B cell (primary cell): ENCODE data around the gene MILR1. TPM values are rescaled to one million over a fixed set of nuclear protein-coding genes. Genes with fewer than 3 reads are reported as not detected.

ENCODE experiments used
- ATAC-seq: fragments of 200-7000 bp; cut with Tn5 transposase; one replicate; pipeline ENCODE4 v1.10.0; 2021; ENCODE audit warnings: low read depth, mild to moderate bottlenecking, moderate number of reproducible peaks, moderate library complexity
- CTCF ChIA-PET: fragments of 350-600 bp; sonication (Branson Sonifier 250); formaldehyde crosslinking; loops from one replicate; lab custom pipeline; 2021; ENCODE audit warnings: antibody characterized with exemption, inconsistent platforms; lab: Charles Lee
- POLR2A ChIA-PET: fragments of 350-600 bp; sonication (Branson Sonifier 250); formaldehyde crosslinking; loops from one replicate; lab custom pipeline; 2021; ENCODE audit warnings: antibody characterized with exemption; lab: Charles Lee
- DNase-seq: peaks from one replicate; pipeline ENCODE4 v3.0.0; 2013
- H2AFZ ChIP-seq: 2 replicates; pipeline ENCODE4 v1.6.1; 2012; ENCODE audit warnings: mild to moderate bottlenecking, low read depth, low read length; ENCODE audit not compliant: insufficient read depth, poor library complexity, severe bottlenecking
- H3K27ac ChIP-seq, 2 donors: 1 replicate in 1 of 2; 2 replicates in 1 of 2; pipeline ENCODE4 v1.5.1; 2012 to 2013; ENCODE audit warnings: low read length in 2 of 2, mild to moderate bottlenecking in 2 of 2, moderate library complexity in 1 of 2
- H3K27me3 ChIP-seq, 4 experiments: fragments of 200-600 bp in 1 of 4; sonication (generic) in 1 of 4; replicated peaks in 1 of 4; 1 replicate in 2 of 4; 2 replicates in 2 of 4; pipeline versions ENCODE4 v1.6.1 to v1.7.0; 2013 to 2016; ENCODE audit warnings: low read length in 3 of 4, mild to moderate bottlenecking in 2 of 4, mixed read lengths in 1 of 4, moderate library complexity in 1 of 4; ENCODE audit not compliant: insufficient read depth in 4 of 4, control insufficient read depth in 3 of 4; ENCODE audit errors: control extremely low read depth in 1 of 4
- H3K36me3 ChIP-seq, 2 experiments: replicated peaks in 1 of 2; 1 replicate in 1 of 2; 2 replicates in 1 of 2; pipeline versions ENCODE4 v1.6.1 to v1.7.1; 2013; ENCODE audit warnings: low read length in 1 of 2; ENCODE audit not compliant: insufficient read depth in 2 of 2, control insufficient read depth in 1 of 2; ENCODE audit errors: control extremely low read depth in 1 of 2, extremely low read depth in 1 of 2
- H3K4me1 ChIP-seq, 2 donors: fragments of 200-600 bp in 1 of 2; sonication (generic) in 1 of 2; 1 replicate in 1 of 2; 2 replicates in 1 of 2; pipeline versions ENCODE4 v1.5.1 to v1.6.1; 2013 to 2017; ENCODE audit warnings: low read length in 2 of 2; ENCODE audit not compliant: control insufficient read depth in 2 of 2, insufficient read depth in 2 of 2
- H3K4me2 ChIP-seq: replicated peaks from 2 replicates; pipeline ENCODE3; 2012; ENCODE audit warnings: mild to moderate bottlenecking, low read depth, low read length; ENCODE audit not compliant: poor library complexity, severe bottlenecking
- H3K4me3 ChIP-seq, 5 experiments: fragments of 200-600 bp in 1 of 5; sonication (generic) in 1 of 5; 1 replicate in 3 of 5; 2 replicates in 2 of 5; pipeline versions ENCODE4 v1.5.1 to v1.7.0; 2011 to 2016; ENCODE audit warnings: low read length in 4 of 5, mild to moderate bottlenecking in 4 of 5, low read depth in 2 of 5, control low read depth in 1 of 5, moderate library complexity in 1 of 5; ENCODE audit not compliant: insufficient read depth in 1 of 5; ENCODE audit errors: control extremely low read depth in 1 of 5, extremely low read depth in 1 of 5
- H3K79me2 ChIP-seq: fragments of 200-600 bp; sonication (generic); one replicate; pipeline ENCODE4 v1.6.0; 2016; ENCODE audit warnings: low read length; ENCODE audit not compliant: control insufficient read depth, insufficient read depth
- H3K9ac ChIP-seq: fragments of 200-600 bp; sonication (generic); 2 replicates; pipeline ENCODE4 v1.6.1; 2017; ENCODE audit warnings: mild to moderate bottlenecking, low read length, moderate library complexity
- H3K9me3 ChIP-seq, 3 donors: one replicate each; pipeline versions ENCODE4 v1.6.1 to v1.7.1; 2013; ENCODE audit warnings: low read length in 2 of 3; ENCODE audit not compliant: control insufficient read depth in 2 of 3, insufficient read depth in 1 of 3; ENCODE audit errors: control extremely low read depth in 1 of 3
- H4K20me1 ChIP-seq: 2 replicates; pipeline ENCODE4 v1.6.0; 2012; ENCODE audit warnings: mild to moderate bottlenecking, low read length; ENCODE audit not compliant: insufficient read depth, control insufficient read depth, poor library complexity, severe bottlenecking
- H3K27ac Mint-ChIP-seq: one replicate; pipeline ENCODE4 v1.8.0; 2021; ENCODE audit warnings: mixed read lengths
- H3K27me3 Mint-ChIP-seq: one replicate; pipeline ENCODE4 v1.8.0; 2021; ENCODE audit warnings: mixed read lengths
- H3K4me1 Mint-ChIP-seq: one replicate; pipeline ENCODE4 v1.8.0; 2021; ENCODE audit warnings: mixed read lengths
- H3K4me3 Mint-ChIP-seq: one replicate; pipeline ENCODE4 v1.8.0; 2021; ENCODE audit warnings: mixed read lengths
- H3K9me3 Mint-ChIP-seq: one replicate; pipeline ENCODE4 v1.8.0; 2022; ENCODE audit warnings: mixed read lengths; ENCODE audit not compliant: insufficient read depth
- EZH2 ChIP-seq: IDR thresholded peaks from 2 replicates; pipeline ENCODE4 v1.6.1; 2012; ENCODE audit warnings: borderline replicate concordance, low read depth, mild to moderate bottlenecking, moderate library complexity, low read length; ENCODE audit not compliant: insufficient read depth, poor library complexity, severe bottlenecking
- WGBS: methylation state at CpG from one replicate; pipeline ENCODE4 v1.1.5; 2013; ENCODE audit warnings: missing lambda C conversion rate; ENCODE audit not compliant: insufficient coverage; 5-methylcytosine and 5-hydroxymethylcytosine counted together
- intact Hi-C: fragments of 100-400 bp; cut with micrococcal nuclease; formaldehyde crosslinking; loops from one replicate; pipeline ENCODE4 v1.10.0; 2022
- polyA plus RNA-seq: library from polyadenylated mRNA; depleted of rRNA; stranded (reverse); fragments of >200 nt; gene quantifications from 2 replicates; pipeline ENCODE4 v1.2.3, GENCODE V29; 2012
- total RNA-seq, 2 donors: library from RNA; stranded (reverse); fragments of 120-200 nt in 1 of 2; gene quantifications; 1 replicate in 1 of 2; 2 replicates in 1 of 2; pipeline versions ENCODE4 v1.2.3 to v1.2.4, GENCODE V29; 2013 to 2022
- TF ChIP-seq, protein P1 (sequence below): fragments of 200-600 bp; IDR thresholded peaks from one replicate; pipeline ENCODE4 v1.8.0; 2022; ENCODE audit warnings: antibody characterized with exemption, mild to moderate bottlenecking

MILR1 gene
- total and polyA plus RNA-seq, 2 donors (not counting 1 experiment from before 2014, with no cell fraction given) = 9.4 to 38.0 TPM

DNA sequence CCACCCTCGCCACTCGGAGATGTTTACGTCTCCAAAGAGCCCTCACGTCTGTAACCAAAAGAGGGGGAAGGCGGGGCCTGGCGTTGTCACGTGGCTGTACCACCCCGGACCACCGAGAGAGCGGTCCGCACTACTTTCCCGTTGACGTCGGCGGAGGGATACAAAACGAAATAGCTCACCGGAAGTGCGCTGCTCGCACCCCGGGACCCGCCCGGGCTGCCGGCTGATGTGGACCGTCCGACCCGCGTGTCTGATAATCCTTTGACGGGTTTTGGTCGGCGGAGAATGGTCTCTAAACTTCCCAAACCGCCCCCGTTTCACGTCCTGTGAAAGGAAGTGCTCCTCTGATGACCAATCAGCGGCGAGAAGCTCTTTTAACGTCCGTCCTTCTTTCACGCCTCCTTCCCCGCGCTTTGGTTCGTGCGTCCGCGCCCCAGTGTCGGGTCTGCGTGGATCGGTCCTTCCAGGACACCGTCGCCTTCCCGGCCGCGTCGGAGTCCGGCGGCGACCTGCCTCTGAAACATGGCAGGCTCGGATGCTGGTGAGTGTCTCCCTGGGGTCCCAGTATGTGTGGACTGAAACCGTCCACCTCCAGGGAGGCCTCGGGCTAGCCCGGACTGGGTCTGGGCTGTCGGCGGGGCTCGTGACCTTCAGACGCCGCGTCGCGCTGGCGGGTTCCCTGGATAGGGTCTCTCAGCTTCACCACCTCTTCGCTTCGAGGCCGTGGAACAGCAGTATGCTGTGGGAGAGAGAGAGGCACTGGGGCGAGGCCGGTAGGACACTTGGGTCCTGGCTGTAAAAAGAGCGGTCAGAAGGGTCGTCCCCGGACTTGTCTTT, 57.9 kb downstream of the MILR1 start, which contains the start of gene CEP95:
Gene CEP95 (plus strand): TSS at position 402 of the 837 bp plus-strand sequence. CDS start 121 bp downstream, at position 523.
- H3K36me3 ChIP-seq = peaks cover 2 to 59% of the 10 kb centered on the region in 2 experiments
- Mint-ChIP-seq H3K27ac (peak within 1 kb of the TSS; percentile 99), H3K4me1 (peaks cover 48% of the 10 kb centered on the region)

More for the DNA sequence above, 57.9 kb downstream of the MILR1 start, which contains the start of gene CEP95:
- H3K4me2 ChIP-seq = peak within 1 kb of the TSS; percentile 83
- Mint-ChIP-seq H3K4me3 (peak within 1 kb of the TSS; percentile 97), H3K27me3 (no peaks in the 10 kb centered on the region), H3K9me3 (no peaks in the 10 kb centered on the region)
- peak within 1 kb of the TSS; percentile 100 for H3K9ac ChIP-seq
- H3K27me3 ChIP-seq = no peaks in the 10 kb centered on the region
- DNase-seq = peak; percentile 99
- ChIA-PET CTCF (interaction anchor here (0.5 to 5.5 kb wide), 14 partner anchors 8 to 487 kb away, joined by 3 to 125 read pairs (median 4); partner anchors contain the start of genes ICAM2 and POLG2), POLR2A (interaction anchor here (0.6 to 3.7 kb wide), 24 partner anchors 11 to 884 kb away, joined by 3 to 97 read pairs (median 5); partner anchors contain the start of genes CCDC47, DDX42, MAP3K3 and MILR1)
- H4K20me1 ChIP-seq = peaks cover 60% of the 10 kb centered on the region
- peak within 1 kb of the TSS; percentile 97 to 100 (median 99) for H3K4me3 ChIP-seq
- H3K79me2 ChIP-seq = peaks cover 71% of the 10 kb centered on the region
- intact Hi-C loops = loop anchor here (1.0 to 5.0 kb wide), 10 partner anchors 9 to 954 kb away; partner anchors contain the start of genes DCAF7, FTSJ3, LIMD2 and POLG2
- peaks cover 31 to 32% of the 10 kb centered on the region in 2 donors for H3K4me1 ChIP-seq
- under 1% methylated on average over 76 of the region's 77 CpGs for WGBS
- no peak for TF ChIP-seq EZH2
- TF ChIP-seq, protein P1, sequence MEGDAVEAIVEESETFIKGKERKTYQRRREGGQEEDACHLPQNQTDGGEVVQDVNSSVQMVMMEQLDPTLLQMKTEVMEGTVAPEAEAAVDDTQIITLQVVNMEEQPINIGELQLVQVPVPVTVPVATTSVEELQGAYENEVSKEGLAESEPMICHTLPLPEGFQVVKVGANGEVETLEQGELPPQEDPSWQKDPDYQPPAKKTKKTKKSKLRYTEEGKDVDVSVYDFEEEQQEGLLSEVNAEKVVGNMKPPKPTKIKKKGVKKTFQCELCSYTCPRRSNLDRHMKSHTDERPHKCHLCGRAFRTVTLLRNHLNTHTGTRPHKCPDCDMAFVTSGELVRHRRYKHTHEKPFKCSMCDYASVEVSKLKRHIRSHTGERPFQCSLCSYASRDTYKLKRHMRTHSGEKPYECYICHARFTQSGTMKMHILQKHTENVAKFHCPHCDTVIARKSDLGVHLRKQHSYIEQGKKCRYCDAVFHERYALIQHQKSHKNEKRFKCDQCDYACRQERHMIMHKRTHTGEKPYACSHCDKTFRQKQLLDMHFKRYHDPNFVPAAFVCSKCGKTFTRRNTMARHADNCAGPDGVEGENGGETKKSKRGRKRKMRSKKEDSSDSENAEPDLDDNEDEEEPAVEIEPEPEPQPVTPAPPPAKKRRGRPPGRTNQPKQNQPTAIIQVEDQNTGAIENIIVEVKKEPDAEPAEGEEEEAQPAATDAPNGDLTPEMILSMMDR = no peak
- H3K27ac ChIP-seq = peak within 1 kb of the TSS; percentile 99 to 100
- no peaks in the 10 kb centered on the region for H3K9me3 ChIP-seq
- peak; percentile 62 for ATAC-seq
- peak within 1 kb of the TSS; percentile 78 for H2AFZ ChIP-seq
